Panc1 (cell line): Measurements from ENCODE around the gene INPP5D.

ENCODE experiments used
- CTCF ChIP-seq: fragments of 450-650 bp; IDR thresholded peaks from 2 replicates; pipeline ENCODE4 v1.5.1; 2017; ENCODE audit warnings: mild to moderate bottlenecking
- POLR2AphosphoS5 ChIP-seq: IDR thresholded peaks from 2 replicates; pipeline ENCODE4 v1.6.1; 2012; ENCODE audit warnings: mild to moderate bottlenecking, low read depth, low read length, moderate library complexity
- REST ChIP-seq, 2 experiments: IDR thresholded peaks; 2 replicates each; pipeline ENCODE4 v1.6.1; 2011 to 2012; ENCODE audit warnings: low read depth in 2 of 2, control low read depth in 1 of 2, low read length in 1 of 2, mild to moderate bottlenecking in 1 of 2, moderate library complexity in 1 of 2; ENCODE audit not compliant: insufficient read depth in 1 of 2
- SIN3A ChIP-seq: IDR thresholded peaks from 2 replicates; pipeline ENCODE4 v1.6.1; 2012; ENCODE audit warnings: low read depth, mild to moderate bottlenecking, low read length, moderate library complexity, borderline replicate concordance; ENCODE audit not compliant: insufficient read depth
- TCF7L2 ChIP-seq: IDR thresholded peaks from 2 replicates; pipeline ENCODE4 v1.6.1; 2011; ENCODE audit warnings: mild to moderate bottlenecking, low read depth, low read length, inconsistent platforms

GRCh38 chr2:233100192-233100998 is 40.3 kb downstream of the INPP5D start:
- no peak for TF ChIP-seq CTCF
- TF ChIP-seq POLR2AphosphoS5, result no peak
- TF ChIP-seq REST (IDR thresholded peaks at IDR 0.05; ENCODE audit: insufficient read depth in 1 of 2, low read depth in 2 of 2, low read length in 1 of 2), result no peak
- TF ChIP-seq TCF7L2, result no peak
- no peak for TF ChIP-seq SIN3A
